GM12864 (cell line): ENCODE measurements around the gene PAQR5.
"Not testable (repeated sequence)": the region's sequence is repeated elsewhere in the genome, so short reads cannot be mapped to it uniquely, and the experiment has no call there.

Source experiments
- DNase-seq: peaks from one replicate; pipeline ENCODE4 v3.0.0-alpha.2; 2011; ENCODE audit warnings: low read depth
- H3K4me3 ChIP-seq: 2 replicates; pipeline ENCODE4 v1.5.1; 2011; ENCODE audit warnings: mild to moderate bottlenecking, low read depth, low read length, control low read depth
- TF ChIP-seq, protein P1 (sequence below): IDR thresholded peaks from 2 replicates; pipeline ENCODE4 v1.5.1; 2011; ENCODE audit warnings: low read depth, mild to moderate bottlenecking, moderate library complexity, low read length, control low read depth, inconsistent platforms; ENCODE audit errors: missing control alignments

Gene PAQR5

DNA sequence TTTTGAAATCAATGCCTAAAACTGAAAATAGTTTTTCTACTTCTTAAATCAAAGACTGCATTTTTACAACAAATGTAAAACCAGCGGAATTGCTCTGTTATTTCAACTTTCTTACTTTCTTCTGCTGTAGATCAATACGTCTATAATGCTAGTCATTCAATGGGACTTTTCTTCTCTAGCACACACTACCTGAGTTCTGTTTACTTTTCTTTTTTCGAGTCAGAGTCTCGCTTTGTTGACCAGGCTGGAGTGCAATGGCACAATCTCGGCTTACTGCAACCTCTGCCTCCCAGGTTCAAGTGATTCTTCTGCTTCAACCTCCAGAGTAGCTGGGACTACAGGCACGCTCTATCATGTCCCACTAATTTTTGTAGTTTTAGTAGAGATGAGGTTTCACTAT lies 74.7 kb downstream of the PAQR5 start:
- DNase-seq, result no peak
- TF ChIP-seq, protein P1, sequence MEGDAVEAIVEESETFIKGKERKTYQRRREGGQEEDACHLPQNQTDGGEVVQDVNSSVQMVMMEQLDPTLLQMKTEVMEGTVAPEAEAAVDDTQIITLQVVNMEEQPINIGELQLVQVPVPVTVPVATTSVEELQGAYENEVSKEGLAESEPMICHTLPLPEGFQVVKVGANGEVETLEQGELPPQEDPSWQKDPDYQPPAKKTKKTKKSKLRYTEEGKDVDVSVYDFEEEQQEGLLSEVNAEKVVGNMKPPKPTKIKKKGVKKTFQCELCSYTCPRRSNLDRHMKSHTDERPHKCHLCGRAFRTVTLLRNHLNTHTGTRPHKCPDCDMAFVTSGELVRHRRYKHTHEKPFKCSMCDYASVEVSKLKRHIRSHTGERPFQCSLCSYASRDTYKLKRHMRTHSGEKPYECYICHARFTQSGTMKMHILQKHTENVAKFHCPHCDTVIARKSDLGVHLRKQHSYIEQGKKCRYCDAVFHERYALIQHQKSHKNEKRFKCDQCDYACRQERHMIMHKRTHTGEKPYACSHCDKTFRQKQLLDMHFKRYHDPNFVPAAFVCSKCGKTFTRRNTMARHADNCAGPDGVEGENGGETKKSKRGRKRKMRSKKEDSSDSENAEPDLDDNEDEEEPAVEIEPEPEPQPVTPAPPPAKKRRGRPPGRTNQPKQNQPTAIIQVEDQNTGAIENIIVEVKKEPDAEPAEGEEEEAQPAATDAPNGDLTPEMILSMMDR, result no peak
- H3K4me3 ChIP-seq, result no peak overlapping the region

DNA sequence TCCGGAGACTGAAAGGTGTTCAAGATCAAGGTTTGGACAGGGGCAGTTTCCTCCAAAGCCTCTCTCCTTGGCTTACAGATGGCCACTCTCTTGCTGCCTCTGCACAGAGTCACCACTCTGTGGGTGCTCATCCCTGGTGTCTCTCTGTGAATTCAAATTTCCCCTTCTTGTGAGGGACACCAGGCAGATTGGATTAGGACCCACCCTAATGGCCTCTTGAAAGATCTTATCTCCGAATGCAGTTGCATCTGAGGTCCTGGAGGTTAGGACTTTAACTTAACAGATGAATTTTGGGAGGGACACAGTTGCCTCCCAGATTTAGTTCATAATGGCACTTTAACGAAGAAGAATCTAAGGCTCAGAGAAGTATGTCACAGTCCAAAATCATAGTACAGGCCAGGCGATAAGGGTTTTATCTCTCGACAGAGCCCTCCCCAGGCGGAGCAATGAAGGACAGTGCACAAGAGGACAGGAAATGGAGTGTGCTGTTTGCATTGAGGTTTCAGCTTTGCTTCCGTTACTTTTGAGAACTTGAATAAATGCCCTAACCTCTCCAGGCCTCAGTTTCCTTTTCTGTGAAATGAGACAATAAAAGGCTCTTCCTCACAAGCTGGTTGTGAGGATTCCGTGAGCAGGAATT lies 76.6 kb downstream of the PAQR5 start:
- no peak for DNase-seq
- TF ChIP-seq, protein P1, result no peak
- H3K4me3 ChIP-seq, result no peak overlapping the region

DNA sequence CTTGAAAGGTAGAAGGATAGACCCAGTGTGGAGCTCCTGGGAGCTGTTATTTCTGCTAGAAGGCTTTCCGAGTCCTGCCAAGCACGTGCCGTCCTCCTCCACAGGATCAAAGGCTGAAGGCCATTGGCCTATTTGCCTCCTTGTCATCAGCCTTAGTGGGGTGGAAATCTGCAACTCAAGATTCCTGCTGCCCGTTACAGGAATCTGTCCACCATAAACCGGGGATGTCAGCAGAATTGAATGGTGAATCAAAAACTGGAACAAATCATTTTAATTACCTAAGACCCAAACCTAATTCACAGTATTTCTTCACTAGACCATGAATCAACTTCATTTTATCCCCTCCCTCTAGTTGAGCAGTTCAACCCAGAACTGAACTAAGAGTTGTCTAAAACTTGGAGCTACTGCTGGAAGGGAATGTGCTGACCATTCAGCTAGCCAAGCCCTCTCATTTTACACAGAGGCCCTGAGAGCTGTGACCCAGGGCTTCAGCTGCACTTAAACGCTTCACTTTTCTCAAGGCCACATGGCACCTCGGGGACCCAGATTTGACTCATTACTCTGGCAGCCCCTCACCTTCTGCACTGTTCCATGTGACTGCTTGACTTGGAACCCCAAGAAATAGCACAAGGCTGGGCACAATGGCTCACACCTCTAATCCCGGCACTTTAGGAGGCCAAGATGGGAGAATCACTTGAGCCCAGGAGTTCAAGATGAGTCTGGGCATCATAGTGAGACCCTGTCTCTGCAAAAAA lies 78.7 kb downstream of the PAQR5 start:
- DNase-seq, result no peak
- no peak overlapping the region for H3K4me3 ChIP-seq
- TF ChIP-seq, protein P1, result no peak

DNA sequence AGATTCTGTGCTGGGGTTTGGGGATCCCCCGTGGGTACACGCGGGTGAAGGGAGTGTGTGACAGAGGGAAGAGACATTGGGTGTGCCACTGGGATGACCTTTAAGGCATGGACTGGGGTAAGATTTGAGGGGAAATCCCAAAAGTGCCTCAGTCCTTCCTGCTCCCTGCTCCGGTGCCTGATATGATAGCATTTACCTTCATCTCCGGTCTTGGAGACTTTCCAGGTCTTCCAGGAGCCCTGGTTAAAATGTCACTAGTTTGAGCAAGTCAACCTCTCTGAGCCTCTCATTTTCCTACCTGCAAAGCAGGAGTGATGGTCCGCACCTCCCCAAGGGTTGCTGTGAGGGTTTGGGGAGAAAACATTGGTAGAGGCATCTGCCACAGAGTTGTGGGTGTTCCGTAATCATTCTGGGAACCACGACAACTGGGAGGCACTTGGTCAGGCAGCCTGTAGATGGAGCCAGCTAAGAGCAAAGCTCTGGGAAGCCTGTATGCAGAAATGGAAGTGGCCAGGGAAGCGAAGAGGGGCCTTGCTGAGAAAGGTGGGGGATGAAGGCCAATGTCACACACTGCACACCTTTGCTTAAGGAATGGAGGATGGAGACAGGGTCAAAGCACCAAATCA lies 81.5 kb downstream of the PAQR5 start:
- no peak for DNase-seq
- TF ChIP-seq, protein P1, result no peak

DNA sequence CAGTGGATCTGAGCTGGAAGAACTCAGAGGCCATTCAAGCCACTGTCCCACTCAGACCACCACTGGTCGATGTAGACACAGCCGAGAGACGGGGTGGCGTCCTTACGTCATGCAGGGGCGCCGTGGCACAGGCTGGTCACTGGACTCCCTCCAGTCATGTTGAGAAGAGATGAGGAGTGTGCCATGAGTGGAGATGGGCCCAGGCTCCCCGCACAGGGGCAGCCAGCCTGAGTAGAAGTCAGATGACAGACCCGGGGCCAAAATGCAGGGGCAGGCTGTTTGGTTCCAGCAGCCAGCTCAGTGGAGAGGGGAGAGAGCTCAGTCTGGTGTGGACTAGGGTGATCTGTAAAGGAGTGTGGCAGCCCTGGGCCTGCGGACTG lies 82.0 kb downstream of the PAQR5 start:
- TF ChIP-seq, protein P1, result no peak
- no peak overlapping the region for H3K4me3 ChIP-seq
- no peak for DNase-seq

More for the DNA sequence above, 81.5 kb downstream of the PAQR5 start:
- no peak overlapping the region for H3K4me3 ChIP-seq

DNA sequence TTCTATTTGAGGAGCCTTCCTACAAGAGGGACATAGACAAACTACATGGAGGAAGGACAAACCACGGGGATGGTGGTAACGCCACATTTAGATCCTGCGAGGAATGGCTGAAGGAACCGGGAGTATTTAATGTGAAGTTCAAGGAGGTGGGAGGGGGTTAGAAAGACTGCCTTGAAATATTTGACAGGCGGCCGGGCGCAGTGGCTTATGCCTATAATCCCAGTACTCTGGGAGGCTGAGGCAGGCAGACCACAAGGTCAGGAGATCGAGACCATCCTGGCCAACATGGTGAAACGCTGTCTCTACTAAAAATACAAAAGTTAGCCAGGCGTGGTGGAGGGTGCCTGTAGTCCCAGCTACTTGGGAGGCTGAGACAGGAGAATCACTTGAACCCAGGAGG lies 83.5 kb downstream of the PAQR5 start:
- not testable (repeated sequence) for DNase-seq, H3K4me3 ChIP-seq

DNA sequence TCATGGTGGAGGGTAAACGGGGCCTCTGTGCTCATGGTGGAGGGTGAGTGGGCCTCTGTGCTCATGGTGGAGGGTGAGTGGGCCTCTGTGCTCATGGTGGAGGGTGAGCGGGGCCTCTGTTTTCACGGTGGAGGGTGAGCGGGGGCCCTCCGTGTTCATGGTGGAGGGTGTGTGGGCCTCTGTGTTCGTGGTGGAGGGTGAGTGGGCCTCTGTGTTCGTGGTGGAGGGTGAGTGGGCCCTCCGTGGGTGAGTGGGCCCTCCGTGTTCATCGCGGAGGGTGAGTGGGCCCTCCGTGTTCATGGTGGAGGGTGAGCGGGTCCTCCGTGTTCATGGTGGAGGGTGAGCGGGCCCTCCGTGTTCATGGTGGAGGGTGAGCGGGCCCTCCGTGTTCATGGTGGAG lies 85.4 kb downstream of the PAQR5 start:
- H3K4me3 ChIP-seq, DNase-seq: not testable (repeated sequence)
